Ishikawa (cell line): ENCODE results near the gene XKR3.

ENCODE experiments used
- CEBPB ChIP-seq: IDR thresholded peaks from 2 replicates; pipeline ENCODE4 v1.6.1; 2012
- CREB1 ChIP-seq: IDR thresholded peaks from 2 replicates; pipeline ENCODE4 v1.6.1; 2012; ENCODE audit warnings: low read depth
- EGR1 ChIP-seq: IDR thresholded peaks from 2 replicates; pipeline ENCODE4 v1.6.1; 2012
- EP300 ChIP-seq: IDR thresholded peaks from 2 replicates; pipeline ENCODE4 v1.6.1; 2012; ENCODE audit warnings: borderline replicate concordance
- FOXM1 ChIP-seq: IDR thresholded peaks from 2 replicates; pipeline ENCODE4 v1.6.1; 2012; ENCODE audit warnings: low read depth, borderline replicate concordance
- MAX ChIP-seq: IDR thresholded peaks from 2 replicates; pipeline ENCODE4 v1.6.1; 2012
- NFIC ChIP-seq: IDR thresholded peaks from 2 replicates; pipeline ENCODE4 v1.6.1; 2012
- RAD21 ChIP-seq: IDR thresholded peaks from 2 replicates; pipeline ENCODE4 v1.6.1; 2012; ENCODE audit warnings: low read depth
- REST ChIP-seq: IDR thresholded peaks from 2 replicates; pipeline ENCODE4 v1.6.1; 2012; ENCODE audit warnings: low read depth, mild to moderate bottlenecking
- TAF1 ChIP-seq: IDR thresholded peaks from 2 replicates; pipeline ENCODE4 v1.6.1; 2012; ENCODE audit warnings: low read depth, mild to moderate bottlenecking
- TCF12 ChIP-seq: IDR thresholded peaks from 2 replicates; pipeline ENCODE4 v1.6.1; 2012; ENCODE audit warnings: low read depth
- TEAD4 ChIP-seq: IDR thresholded peaks from 2 replicates; pipeline ENCODE4 v1.6.1; 2012
- YY1 ChIP-seq: IDR thresholded peaks from 2 replicates; pipeline ENCODE4 v1.6.1; 2012; ENCODE audit warnings: low read depth
- ZBTB7A ChIP-seq: IDR thresholded peaks from 2 replicates; pipeline ENCODE4 v1.6.1; 2012; ENCODE audit warnings: low read depth

- no peak for TF ChIP-seq MAX
- TF ChIP-seq REST: no peak
- TF ChIP-seq YY1: no peak
- no peak for TF ChIP-seq TCF12
- no peak for TF ChIP-seq NFIC
- TF ChIP-seq EP300: no peak
- TF ChIP-seq TAF1: no peak
- TF ChIP-seq ZBTB7A: no peak
- TF ChIP-seq CREB1: no peak
- no peak for TF ChIP-seq RAD21
- TF ChIP-seq FOXM1: no peak
- no peak for TF ChIP-seq EGR1
- no peak for TF ChIP-seq CEBPB
- no peak for TF ChIP-seq TEAD4
These were observed 19.3 kb upstream of the XKR3 start for GRCh38 chr22:16844529-16844928.
